PC-3 (cell line): ENCODE results near the gene SEC24B.

Source experiments
- CTCF ChIP-seq: fragments of 300-600 bp; sonication (generic); conservative IDR thresholded peaks from 2 replicates; pipeline ENCODE4 v1.5.1; 2017; ENCODE audit warnings: antibody characterized with exemption, low read depth, mild to moderate bottlenecking, low read length
- EZH2phosphoT487 ChIP-seq: fragments of 300-600 bp; sonication (generic); IDR thresholded peaks from 2 replicates; pipeline ENCODE4 v1.6.1; 2018; ENCODE audit warnings: mild to moderate bottlenecking, antibody characterized with exemption, low read length, borderline replicate concordance

DNA sequence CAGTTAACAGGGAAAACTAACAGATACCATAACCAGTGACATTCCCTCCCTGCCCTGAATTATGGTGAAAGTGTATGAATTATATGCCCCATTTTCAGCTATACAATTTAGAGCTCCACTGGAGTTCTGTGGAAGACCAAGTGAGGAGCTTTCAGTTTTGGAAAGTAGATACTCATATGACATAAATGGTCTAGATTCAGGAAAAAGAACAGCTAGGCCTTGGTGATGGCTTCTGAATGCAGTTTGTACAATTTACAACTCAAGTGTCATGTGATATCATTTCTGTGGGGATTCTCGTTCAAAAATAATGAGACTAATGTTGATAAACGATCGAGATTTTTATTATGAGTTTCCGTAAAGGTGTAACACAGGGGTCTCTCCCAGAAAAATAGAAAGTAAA is 8.2 kb upstream of the SEC24B start:
- TF ChIP-seq CTCF = no peak
- TF ChIP-seq EZH2phosphoT487 = no peak
